ENCODE data around the gene SMURF1.

The SMURF1 gene

DNA sequence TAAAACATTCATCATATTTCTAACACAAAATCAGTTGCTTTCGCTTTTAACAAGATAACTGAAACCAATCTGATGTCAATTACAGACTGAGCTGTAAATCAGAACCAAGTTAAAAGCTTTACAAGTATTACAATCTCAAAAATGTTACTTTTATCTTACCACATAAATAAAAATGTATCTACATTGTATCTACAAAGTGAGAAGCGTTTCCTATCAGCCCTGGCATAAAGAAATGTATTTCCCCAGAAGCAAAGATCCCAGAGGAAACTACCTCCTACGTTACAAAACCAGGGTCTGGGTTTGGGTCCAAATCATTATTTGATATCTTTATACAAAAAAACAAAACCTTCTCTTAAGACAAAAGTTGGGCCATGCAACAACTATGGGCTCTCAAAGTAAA lies 2.6 kb downstream of the SMURF1 start:
- no peak for DNase-seq

GRCh38 chr7:99140813-99141212 lies 3.1 kb downstream of the SMURF1 start:
- DNase-seq: no peak

GRCh38 chr7:99139036-99139435 lies 4.9 kb downstream of the SMURF1 start:
- DNase-seq: no peak

DNA sequence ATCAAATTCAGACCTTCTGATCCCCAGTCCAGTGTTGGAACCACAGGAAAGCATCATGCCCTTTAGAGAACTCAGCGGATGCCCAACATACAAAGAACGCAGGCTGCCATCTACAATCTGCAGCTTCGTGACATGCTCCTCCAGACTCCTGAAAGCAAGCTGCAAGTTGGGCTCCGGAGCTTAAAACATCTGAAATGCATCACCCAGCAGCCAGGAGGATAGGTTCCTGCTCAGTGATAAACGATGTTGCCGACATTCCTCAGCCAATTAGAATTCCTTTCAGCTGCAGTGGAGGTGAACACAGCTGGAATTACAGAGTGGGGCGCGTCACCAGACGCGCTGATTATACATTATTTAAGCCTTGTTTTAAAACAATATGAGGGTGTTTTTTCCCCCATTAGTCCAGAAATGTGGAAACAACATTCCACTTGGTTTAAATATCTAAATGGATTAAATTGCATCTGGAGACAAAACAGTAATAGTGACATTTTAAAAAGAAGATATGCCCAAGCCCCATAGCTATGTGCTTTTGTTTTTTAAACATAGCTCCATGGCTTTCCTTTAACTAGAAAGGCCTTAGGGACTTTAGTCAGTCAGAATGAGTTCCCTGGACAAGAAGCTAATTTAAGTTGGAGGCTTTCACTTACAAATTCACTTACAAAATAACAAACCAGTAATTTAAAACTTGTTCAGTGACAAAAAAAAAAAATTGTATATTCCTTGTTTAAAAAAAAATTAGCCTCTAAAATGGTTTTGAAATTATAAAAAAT lies 6.3 kb downstream of the SMURF1 start:
- DNase-seq: no peak

- no peak for DNase-seq
These were observed 8.0 kb downstream of the SMURF1 start for GRCh38 chr7:99135938-99136337.

DNA sequence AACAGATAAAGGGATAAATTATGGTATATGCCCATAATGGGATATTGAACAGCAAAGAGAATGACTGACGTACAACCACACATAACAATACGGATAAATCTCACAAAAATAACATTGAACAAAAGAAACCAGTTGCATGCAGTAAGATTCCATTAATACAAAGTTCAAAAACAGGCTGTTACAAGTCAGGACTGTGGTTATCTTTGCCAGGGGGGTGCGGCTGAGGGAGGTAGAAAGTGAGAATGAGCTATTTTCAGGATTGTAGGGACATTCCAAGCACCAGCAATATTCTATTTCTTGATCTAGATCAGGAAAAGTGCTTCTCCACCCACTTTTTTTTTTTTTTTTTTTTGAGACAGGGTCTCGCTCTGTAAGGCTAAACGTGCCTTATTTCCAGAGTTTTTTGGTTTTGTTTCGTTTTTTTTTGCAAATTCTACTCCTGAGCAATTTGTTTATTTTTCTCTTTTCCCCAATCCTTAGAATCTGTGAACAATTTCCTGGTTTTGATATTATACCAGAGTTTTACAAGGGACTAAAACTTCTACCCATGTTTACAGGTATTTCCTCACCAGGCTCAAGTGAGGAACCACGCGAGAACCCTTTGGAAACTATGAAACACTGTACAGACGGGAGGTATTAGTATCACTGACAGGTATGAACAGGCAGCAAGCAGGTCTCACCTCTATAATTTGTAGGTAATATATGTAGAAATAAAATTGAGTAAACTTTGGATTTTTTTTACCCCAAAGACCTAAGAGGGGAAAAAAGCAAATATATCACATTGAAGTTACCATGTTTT lies 9.9 kb downstream of the SMURF1 start:
- no peak for DNase-seq

DNA sequence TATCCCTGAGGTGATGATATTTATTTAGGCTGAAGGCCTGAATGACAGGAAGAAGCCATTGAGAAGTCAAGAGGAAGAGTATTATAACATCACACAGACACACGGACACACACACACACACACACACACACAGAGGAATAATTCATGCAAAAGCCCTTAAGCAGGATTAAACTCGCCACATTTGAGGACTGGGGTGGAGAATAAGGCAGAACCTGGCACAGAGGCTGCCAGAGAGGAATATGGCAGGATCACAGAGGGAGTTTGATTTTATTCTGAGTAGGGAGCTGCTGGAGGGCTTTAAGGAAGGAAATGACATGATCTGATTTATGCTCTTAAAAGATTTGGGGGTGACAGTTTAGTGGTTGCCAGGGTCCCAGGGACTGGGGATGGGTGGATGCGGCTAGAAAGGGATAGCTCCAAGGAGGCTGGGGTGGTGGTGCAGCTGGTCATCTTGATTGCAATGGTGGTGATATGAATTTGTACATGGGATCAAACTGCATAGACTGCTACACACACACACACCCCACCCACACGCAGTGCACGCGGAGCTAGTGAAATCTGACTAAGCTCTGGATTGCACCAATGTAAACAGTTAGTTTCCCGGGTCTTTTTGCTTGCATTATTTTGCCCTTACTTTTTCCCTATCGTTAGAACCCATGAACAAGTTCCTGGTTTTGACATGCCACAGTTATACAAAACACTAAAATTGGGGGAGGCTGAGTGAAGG lies 11.2 kb downstream of the SMURF1 start:
- DNase-seq: no peak

DNA sequence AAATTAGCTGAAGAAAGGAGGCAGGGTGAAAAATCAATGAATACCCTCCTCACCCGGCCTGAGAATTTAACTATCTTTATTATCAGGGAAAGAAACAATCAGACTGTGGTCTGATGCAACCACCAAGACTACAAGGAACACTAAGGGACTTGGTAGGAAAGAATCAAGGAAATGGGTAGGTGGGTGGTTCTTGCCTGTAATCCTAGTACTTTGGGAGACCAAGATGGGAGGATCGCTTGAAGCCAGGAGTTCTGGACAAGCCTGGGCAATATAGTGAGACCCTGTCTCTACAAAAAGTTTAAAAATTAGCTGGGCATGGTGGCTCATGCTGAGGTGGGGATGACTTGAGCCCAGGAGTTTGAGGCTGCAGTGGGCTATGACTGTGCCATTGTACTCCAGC lies 12.6 kb downstream of the SMURF1 start:
- DNase-seq: no peak

- no peak for DNase-seq
These were observed 14.4 kb downstream of the SMURF1 start for GRCh38 chr7:99129536-99129935.

GRCh38 chr7:99129001-99129400 lies 14.9 kb downstream of the SMURF1 start:
- no peak for DNase-seq

- DNase-seq: no peak
These were observed 15.6 kb downstream of the SMURF1 start for GRCh38 chr7:99128076-99128950.

GRCh38 chr7:99127636-99128035 lies 16.3 kb downstream of the SMURF1 start:
- no peak for DNase-seq

GRCh38 chr7:99126921-99127553 lies 16.9 kb downstream of the SMURF1 start:
- DNase-seq: no peak

DNA sequence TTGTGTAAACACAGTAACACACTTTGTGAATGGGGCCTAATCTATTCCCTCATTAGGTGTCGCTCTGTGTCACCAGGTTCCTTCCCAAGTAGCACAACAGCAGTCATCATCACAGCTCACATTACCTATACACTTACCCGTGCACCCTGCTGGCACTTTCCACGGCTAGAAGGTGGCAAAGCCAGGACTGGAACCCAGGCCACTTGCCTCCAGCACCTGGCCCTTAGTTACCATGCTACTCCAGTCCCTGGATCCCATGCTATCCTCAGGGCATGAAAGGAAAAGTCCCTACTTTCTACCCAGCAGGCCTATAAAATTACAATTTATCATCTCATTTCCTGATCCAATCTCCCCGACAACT lies 18.4 kb downstream of the SMURF1 start:
- no peak for DNase-seq

- DNase-seq: no peak
These were observed 19.0 kb downstream of the SMURF1 start for GRCh38 chr7:99124751-99125504.

DNA sequence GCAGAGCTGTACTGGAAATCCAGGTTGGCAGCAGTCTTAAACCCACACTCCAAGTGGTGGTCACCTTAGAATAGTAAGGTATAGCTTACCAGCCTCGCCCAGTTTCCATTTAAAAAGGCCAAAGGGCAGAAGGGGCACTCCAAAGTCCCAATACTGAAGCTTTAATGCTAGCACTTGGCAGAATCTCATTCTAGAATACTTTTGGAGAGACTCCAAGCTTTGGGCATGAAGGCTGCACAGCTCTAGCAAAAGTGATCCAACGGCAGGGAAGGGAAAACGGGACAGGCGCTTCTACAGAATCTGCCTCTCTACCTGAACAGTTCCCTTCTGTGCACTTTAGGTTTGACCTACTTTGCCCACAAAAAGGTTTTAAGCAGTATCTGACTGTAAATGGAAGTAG lies 19.7 kb downstream of the SMURF1 start:
- DNase-seq: no peak

DNA sequence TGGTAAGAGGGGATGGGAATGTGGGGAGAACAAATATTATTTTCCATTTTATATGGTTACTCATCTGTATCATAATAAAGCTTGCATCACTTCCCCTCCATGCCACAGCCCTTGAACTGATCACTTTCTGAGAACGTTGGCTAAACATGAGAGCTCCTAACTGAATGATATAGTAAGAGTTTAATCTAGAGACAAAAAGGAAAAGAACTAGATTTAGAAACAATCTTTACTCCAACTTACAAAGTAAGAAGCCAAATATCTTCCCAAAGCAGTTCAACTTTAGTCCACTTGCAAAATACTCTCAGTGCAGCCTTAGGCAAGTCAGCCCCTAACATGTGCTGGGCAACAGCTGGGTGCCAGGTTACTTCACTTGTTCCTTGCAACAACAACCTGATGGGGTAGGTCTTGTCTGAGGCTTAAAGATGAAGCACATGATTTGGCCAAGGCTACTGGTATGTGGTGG lies 20.3 kb downstream of the SMURF1 start:
- no peak for DNase-seq

DNA sequence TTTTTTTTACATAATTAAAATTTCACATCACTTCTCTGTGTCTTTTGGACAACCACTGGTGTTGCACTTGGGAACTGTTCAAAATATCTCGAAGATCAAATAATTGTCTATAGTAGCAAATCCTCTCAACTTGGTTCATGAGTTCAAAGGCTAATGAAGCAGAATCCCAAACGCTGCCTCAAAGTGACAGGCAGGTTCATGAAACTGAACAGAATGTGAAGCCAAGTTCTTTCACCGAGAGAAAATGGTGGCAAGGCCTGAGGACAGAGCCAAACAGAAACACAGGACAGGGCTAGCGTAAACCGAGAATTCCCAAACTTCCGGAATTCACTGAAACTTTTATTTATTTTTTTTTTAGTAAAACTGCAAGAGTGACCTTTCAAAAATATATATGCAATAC lies 21.1 kb downstream of the SMURF1 start:
- no peak for DNase-seq

DNA sequence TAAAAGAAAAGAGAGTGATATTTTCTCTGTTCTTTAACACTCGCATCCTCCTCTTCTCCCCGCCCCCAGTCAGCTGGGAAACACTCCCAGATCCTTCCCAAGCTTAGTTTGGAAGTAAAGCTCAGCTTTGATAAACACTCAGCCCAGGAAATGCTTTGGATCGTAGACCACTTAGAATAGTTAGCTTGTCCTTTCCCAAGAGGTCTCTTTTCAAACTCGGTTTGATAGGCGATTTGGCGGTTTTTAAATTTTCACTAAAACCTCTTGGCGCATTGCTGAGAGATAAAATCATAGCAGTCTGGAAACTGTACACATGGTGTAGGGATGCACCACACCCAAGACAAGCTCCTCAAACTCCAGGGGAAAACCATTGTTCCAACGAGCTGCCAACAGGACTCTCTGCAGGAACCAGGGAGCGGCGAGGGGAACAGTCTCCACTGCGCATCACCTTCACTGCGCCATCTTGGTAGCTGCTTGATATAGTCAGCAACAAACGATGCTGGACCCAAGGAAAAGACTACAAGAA lies 22.3 kb downstream of the SMURF1 start:
- DNase-seq: no peak

- no peak for DNase-seq
These were observed 23.0 kb downstream of the SMURF1 start for GRCh38 chr7:99120916-99121315.

GRCh38 chr7:99120501-99120900 lies 23.4 kb downstream of the SMURF1 start:
- DNase-seq: no peak
